Measurements from ENCODE around the gene ZNF174. TPM values are rescaled to one million over a fixed set of nuclear protein-coding genes. Genes with fewer than 3 reads are reported as not detected.

The ZNF174 gene
- total and polyA plus RNA-seq, 2 of the 8 experiments (the other 6 are each of a cell fraction or from before 2014, with no cell fraction given) = 9.1 to 12.7 TPM

DNA sequence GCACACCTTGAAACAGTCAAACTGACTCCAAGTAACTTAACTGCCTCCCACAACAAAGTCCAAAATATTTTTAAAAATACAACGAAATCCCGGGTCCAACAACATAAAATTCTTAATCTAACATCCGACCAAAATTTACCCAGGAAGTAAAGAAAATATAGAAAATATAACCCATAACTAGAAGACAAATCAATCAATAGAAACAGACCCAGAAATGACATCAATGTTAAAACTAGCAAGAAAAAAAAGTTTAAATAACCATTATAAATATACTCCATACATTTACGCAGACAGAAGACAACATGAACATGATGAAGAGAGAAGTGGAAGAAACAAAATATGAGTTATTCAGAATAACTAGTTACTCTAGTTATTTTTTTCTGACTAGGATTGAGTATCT is 38.6 kb downstream of the ZNF174 start (continued):
- TF ChIP-seq BACH1 (IDR thresholded peaks at IDR 0.05; ENCODE audit: low read length) = no peak
- no peak for TF ChIP-seq SRF (IDR thresholded peaks at IDR 0.05; ENCODE audit: low read depth, low read length)
- TF ChIP-seq CHD2 (IDR thresholded peaks at IDR 0.05; ENCODE audit: low read length) = no peak
- TF ChIP-seq BRCA1 (IDR thresholded peaks at IDR 0.05; ENCODE audit: low read depth, low read length) = no peak
- no peak for TF ChIP-seq RFX5 (IDR thresholded peaks at IDR 0.05; ENCODE audit: borderline replicate concordance, low read depth, low read length)
- TF ChIP-seq CREB1 (IDR thresholded peaks at IDR 0.05) = no peak
- no peak for TF ChIP-seq TBP (IDR thresholded peaks at IDR 0.05; ENCODE audit: low read depth, low read length)
- TF ChIP-seq HDAC6 (IDR thresholded peaks at IDR 0.05; ENCODE audit: low read depth, low read length) = no peak

Data from H1 (cell line).